Loucy (cell line): ENCODE data around the gene TBC1D22A.

Experiments
- H2AFZ ChIP-seq: fragments of 200-600 bp; sonication (generic); 2 replicates; pipeline ENCODE4 v1.6.0; 2016; ENCODE audit warnings: antibody characterized with exemption, mild to moderate bottlenecking, low read length, moderate library complexity
- H3F3A ChIP-seq: fragments of 200-600 bp; 2 replicates; pipeline ENCODE4 v1.6.0; 2016; ENCODE audit warnings: antibody characterized with exemption, low read depth, mild to moderate bottlenecking
- H3K27me3 ChIP-seq: fragments of 200-600 bp; sonication (generic); 2 replicates; pipeline ENCODE4 v1.6.1; 2014; ENCODE audit warnings: low read length, mild to moderate bottlenecking; ENCODE audit not compliant: insufficient read depth, poor library complexity, severe bottlenecking
- H3K36me3 ChIP-seq: fragments of 200-600 bp; sonication (generic); 2 replicates; pipeline ENCODE4 v1.6.1; 2016; ENCODE audit warnings: low read length; ENCODE audit not compliant: insufficient read depth
- H3K4me1 ChIP-seq: fragments of 200-600 bp; sonication (generic); 2 replicates; pipeline ENCODE4 v1.5.1; 2014; ENCODE audit warnings: low read length, mild to moderate bottlenecking; ENCODE audit not compliant: insufficient read depth, poor library complexity, severe bottlenecking
- H3K4me2 ChIP-seq: fragments of 200-600 bp; sonication (generic); 2 replicates; pipeline ENCODE4 v1.6.0; 2014; ENCODE audit warnings: antibody characterized with exemption, low read length, low read depth, mild to moderate bottlenecking; ENCODE audit not compliant: poor library complexity, severe bottlenecking
- H3K4me3 ChIP-seq: fragments of 200-600 bp; sonication (generic); 2 replicates; pipeline ENCODE4 v1.5.1; 2014; ENCODE audit warnings: low read length, mild to moderate bottlenecking, mixed read lengths; ENCODE audit not compliant: poor library complexity, severe bottlenecking
- H3K79me2 ChIP-seq: fragments of 200-600 bp; sonication (generic); 2 replicates; pipeline ENCODE4 v1.6.1; 2014; ENCODE audit warnings: low read length; ENCODE audit not compliant: insufficient read depth
- H3K9ac ChIP-seq: fragments of 200-600 bp; sonication (generic); 2 replicates; pipeline ENCODE4 v1.6.0; 2014; ENCODE audit warnings: mild to moderate bottlenecking, low read depth, low read length, moderate library complexity; ENCODE audit not compliant: poor library complexity, severe bottlenecking
- H3K9me2 ChIP-seq: fragments of 200-600 bp; sonication (generic); replicated peaks from 2 replicates; pipeline ENCODE4 v1.6.1; 2016; ENCODE audit warnings: low read depth, low read length, mixed read lengths
- H3K9me3 ChIP-seq: fragments of 200-600 bp; sonication (generic); 2 replicates; pipeline ENCODE4 v1.6.1; 2014; ENCODE audit warnings: mild to moderate bottlenecking, antibody characterized with exemption, low read length, low read depth; ENCODE audit not compliant: insufficient read depth
- H4K20me1 ChIP-seq: fragments of 200-600 bp; sonication (generic); 2 replicates; pipeline ENCODE4 v1.6.0; 2014; ENCODE audit warnings: antibody characterized with exemption, low read length, mild to moderate bottlenecking; ENCODE audit not compliant: insufficient read depth, poor library complexity, severe bottlenecking
- CTCF ChIP-seq: fragments of 200-600 bp; sonication (generic); conservative IDR thresholded peaks from 2 replicates; pipeline ENCODE4 v1.5.1; 2014; ENCODE audit warnings: mild to moderate bottlenecking, antibody characterized with exemption, low read length
- EZH2phosphoT487 ChIP-seq: fragments of 200-600 bp; IDR thresholded peaks from 2 replicates; pipeline ENCODE4 v1.6.1; 2018; ENCODE audit warnings: antibody characterized with exemption, mild to moderate bottlenecking, moderate library complexity, borderline replicate concordance

TBC1D22A gene

GRCh38 chr22:47023871-47024270 is 261.4 kb downstream of the TBC1D22A start:
- Histone ChIP-seq H3K36me3 (peaks cover 2% of the 10 kb centered on the region; the same call in 1 of the 2 replicates), H3K4me1 (no peaks in the 10 kb centered on the region), H3K9me2 (no peaks in the 10 kb centered on the region), H3K4me3 (no peak overlapping the region), H3F3A (no peaks in the 10 kb centered on the region), H4K20me1 (no peaks in the 10 kb centered on the region), H3K79me2 (no peaks in the 10 kb centered on the region), H3K9me3 (peaks cover 6% of the 10 kb centered on the region; the same call in 1 of the 2 replicates), H3K27me3 (no peaks in the 10 kb centered on the region), H3K4me2 (no peak overlapping the region), H3K9ac (no peak overlapping the region), H2AFZ (no peak overlapping the region)
- TF ChIP-seq CTCF (no peak), EZH2phosphoT487 (no peak)

- Histone ChIP-seq H3K9me2 (no peaks in the 10 kb centered on the region), H3K9ac (no peak overlapping the region), H3K9me3 (no peaks in the 10 kb centered on the region), H3K79me2 (no peaks in the 10 kb centered on the region), H3K27me3 (no peaks in the 10 kb centered on the region), H2AFZ (no peak overlapping the region), H4K20me1 (no peaks in the 10 kb centered on the region), H3K4me3 (no peak overlapping the region), H3K4me1 (no peaks in the 10 kb centered on the region), H3K36me3 (peaks cover 2% of the 10 kb centered on the region; the same call in 1 of the 2 replicates), H3F3A (no peaks in the 10 kb centered on the region), H3K4me2 (no peak overlapping the region)
- TF ChIP-seq CTCF, result no peak
- TF ChIP-seq EZH2phosphoT487, result no peak
Measured at GRCh38 chr22:47027766-47028165, 265.3 kb downstream of the TBC1D22A start.

DNA sequence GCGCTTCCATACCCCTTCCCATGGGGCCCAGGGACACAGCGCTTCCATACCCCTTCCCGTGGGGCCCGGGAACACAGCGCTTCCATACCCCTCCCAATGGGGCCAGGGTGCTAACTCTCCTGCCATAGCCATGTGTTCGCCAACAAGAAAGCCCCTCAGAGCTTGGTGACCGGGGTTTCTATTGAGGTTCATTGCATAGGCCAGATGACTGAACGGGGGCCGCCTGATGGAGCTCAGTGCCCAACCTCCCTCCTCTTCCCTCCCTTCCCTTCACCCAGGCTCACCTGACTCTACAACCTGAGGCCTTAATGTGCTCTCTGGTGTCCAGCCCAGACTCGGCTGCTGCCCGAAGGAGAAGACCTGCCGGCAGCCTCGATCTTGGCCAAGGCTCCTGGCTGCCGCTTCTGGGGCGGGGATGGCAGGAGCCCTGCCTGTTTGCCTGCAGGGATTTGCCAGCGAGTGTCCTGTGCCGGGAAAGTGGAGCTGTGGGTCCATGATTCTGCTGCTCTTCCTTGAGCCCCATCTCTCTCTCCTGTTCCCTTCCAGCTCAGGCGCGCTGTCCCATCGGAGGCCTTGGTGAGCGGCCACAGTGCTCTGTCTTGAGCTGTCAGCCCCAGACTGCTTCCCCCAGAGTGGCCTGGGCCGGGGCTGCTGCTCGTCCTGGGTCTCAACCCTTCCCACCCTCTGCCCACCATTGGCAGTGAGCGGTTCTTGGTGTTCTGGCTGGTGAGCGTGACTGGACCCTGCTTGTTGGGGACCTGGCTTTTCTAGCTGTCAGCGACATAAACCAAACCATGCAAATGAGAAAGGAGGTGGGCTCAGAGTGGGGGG is 267.0 kb downstream of the TBC1D22A start:
- no peak overlapping the region for H3K4me3 ChIP-seq
- H3K9me3 ChIP-seq, result no peaks in the 10 kb centered on the region
- H4K20me1 ChIP-seq, result peaks cover 2% of the 10 kb centered on the region
- no peaks in the 10 kb centered on the region for H3K27me3 ChIP-seq
- no peaks in the 10 kb centered on the region for H3K9me2 ChIP-seq
- H3K4me1 ChIP-seq, result peaks cover under 1% of the 10 kb centered on the region
- no peak overlapping the region for H3K9ac ChIP-seq
- H3K36me3 ChIP-seq, result no peaks in the 10 kb centered on the region
- TF ChIP-seq CTCF (no peak), EZH2phosphoT487 (no peak)
- no peaks in the 10 kb centered on the region for H3F3A ChIP-seq
- H3K79me2 ChIP-seq, result no peaks in the 10 kb centered on the region; the same call in 1 of the 2 replicates
- no peak overlapping the region for H3K4me2 ChIP-seq
- H2AFZ ChIP-seq, result no peak overlapping the region
